GM19452 (cell line): ENCODE measurements around the gene LIN7A.

Source experiments
- ATAC-seq: cut with Tn5 transposase; IDR thresholded peaks from one replicate; pipeline ENCODE4 v1.9.1; 2021; ENCODE audit not compliant: unreplicated experiment

The LIN7A gene

DNA sequence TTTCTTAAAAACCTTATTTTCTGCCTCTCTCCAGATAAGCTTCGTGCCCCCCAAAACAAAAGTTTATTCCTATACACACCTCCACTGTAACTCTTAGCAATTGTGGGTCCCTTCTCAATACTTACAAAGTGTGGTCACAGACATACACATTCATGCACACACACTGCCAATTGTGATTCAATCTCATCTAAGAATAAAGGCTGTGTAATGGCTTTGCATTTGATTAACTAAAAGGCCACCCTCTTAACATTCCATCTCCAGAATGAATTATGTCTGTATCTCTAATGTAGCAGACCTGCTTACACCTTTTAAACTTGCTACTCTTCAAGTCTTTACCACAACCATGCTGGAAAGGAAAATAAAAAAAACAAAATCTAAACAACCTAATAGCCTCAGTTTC is 171.5 kb downstream of the LIN7A start:
- no peak for ATAC-seq

DNA sequence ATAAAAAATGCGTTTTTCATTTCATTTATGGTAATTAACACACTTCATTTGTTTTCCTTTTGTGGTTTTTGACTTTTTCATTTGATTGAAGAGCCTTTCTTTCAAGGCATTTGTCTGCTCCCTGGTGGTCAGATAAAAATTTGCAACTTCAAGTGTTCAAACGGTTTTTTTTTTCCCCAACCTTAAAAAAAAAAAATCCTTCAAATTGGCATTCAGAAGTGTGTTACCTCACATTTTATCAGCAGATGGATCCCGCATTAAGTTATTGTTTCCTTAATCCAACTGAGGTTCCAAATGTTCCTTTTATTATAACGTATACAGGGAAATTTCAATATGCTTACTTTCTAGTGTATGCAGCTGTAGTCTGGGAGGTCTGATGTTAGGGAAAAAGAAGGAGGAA is 173.9 kb downstream of the LIN7A start:
- no peak for ATAC-seq

DNA sequence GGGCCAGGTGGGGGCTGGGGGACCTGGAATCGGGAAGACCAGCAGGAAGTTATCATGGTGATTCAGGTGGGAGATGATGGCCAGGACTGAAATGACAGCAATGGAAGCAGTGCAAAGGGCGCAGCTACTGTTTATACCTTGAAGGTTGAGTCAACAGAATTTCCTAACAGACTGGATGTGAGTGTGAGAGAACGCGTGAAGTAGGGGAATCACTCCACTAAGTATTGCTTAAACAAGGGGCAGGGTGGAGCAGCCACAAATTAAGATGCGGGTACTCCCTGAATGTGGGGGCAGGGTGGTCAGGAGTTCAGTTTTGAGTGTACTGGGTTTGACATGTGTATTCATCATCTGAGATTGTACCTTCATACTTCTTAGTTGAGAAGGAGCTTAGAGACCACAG is 175.9 kb downstream of the LIN7A start:
- no peak for ATAC-seq

DNA sequence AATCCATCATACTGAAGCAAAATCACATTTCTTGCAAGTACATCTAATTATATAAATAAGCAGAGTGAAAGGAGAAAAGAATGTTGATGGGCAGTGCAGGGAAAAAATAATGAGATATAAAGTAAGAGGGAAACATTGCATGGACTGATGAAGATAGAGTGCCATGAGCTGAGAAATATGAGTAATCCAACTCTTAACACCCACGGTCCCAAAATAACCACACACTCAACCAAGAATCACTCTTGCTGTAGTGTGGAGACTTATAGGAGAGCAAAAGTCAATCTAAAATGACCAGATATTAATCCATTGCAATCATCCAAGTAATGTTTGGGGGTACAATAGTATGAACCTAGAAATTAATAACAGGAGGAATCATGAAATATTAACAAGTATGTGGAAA is 180.9 kb downstream of the LIN7A start:
- no peak for ATAC-seq

DNA sequence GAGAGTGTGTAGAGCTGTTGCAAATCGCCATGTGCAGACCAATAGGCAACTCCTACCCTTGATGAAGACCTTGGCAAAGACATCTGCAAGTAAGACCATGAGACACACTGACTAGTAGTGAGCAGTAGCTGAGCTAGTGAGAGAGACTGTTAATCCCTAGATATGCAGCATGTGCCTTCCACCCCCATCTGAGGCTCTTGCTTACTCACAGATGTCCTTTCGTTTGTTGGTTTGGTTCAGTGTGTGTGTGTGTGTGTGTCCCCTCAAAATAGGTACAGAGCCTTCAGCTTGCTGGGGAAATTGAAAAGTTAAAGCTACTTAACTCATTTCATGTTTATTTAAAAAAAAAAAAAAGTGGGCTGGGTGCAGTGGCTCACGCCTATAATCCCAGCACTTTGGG is 183.5 kb downstream of the LIN7A start:
- ATAC-seq = no peak

DNA sequence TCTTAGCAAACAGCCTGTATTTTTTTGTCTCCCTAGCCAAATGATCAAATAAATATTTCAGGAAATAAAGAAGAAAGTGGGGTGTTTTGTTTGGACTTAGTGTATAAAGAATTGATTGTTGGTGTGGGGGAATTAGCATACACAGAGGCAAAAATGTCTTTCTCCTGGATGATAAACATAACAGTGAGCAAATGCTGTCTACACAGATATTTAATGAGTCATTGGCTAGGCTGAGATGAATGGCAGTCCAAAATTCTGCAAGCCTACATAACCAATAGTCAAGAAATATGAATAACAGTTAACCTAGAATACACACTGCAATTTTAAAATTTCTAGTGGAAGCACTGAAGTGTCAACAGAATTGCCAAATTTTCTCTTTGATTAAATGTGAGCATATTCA is 185.3 kb downstream of the LIN7A start:
- ATAC-seq = no peak

DNA sequence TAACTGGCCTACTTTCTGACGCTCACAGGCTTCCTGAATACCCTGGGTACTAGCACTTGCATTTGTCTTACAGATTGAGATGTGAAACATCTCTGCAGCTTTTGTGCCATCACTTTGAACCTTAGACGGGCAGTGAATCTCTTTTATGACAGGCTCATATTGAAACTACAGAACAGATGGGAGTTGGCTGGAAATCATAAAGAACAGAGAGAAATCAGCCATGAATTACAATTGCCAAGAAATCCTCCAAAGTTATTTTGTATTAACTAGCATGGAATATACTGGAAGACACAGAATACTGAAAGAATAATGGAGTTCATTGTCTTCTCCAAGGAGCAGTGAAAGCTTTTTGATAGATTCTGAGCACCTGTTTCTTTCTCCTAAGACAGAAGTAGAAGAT is 188.3 kb downstream of the LIN7A start:
- no peak for ATAC-seq

DNA sequence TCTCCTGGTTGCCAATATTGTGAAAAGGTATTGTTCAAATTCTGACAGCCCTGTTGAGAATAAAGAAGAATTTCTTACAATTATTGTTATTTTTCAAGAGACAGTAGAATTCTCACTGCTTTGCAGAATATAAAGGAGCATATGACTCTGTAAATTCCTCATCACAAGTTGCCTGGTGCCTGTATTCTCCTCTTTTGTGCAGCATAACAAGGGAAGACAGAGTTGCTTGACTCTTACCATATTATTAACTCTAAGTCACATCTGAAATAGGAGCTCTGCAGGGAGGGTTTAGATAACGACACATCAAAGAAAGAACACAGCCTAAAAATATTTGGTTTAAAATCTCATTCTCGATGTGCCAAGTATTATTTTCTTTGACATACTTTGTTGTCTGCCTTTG is 189.9 kb downstream of the LIN7A start:
- ATAC-seq = no peak

DNA sequence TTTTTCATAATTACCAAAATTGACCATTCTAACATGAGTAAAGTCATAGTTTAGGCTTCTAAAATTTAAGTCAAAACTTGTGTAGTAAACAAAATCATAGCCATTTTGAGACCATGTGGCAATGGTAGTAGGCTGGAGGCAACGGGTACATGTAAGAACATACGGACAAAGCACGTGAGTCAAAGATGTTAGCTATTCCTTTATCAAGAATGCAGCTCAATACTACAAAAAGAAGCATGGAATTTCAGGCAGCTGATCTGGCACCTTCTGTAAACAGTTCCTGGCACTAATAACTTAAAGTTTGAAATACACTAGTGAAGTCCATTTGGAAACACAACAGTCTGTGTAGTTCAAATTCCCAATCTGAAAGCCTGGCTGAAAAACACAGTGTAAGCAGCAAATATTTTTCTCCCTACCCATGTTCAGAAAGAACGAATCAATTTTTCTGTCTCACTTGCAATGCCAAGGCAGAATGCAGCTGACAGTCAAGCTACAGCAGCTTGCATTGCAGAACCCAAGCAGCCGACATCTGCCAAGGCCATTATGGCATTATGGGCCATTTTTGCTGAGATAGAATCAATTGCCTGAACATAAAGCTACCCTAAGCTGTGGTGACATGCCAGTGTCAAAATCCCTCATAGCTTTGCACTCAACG is 191.8 kb downstream of the LIN7A start:
- ATAC-seq = no peak
